Esophagus muscularis mucosa (tissue), 3 donors: Measurements from ENCODE around the gene MAP3K10.

Source experiments
- POLR2A ChIP-seq: fragments of 450-650 bp; IDR thresholded peaks from one replicate; pipeline ENCODE4 v1.6.1; 2017; ENCODE audit warnings: antibody characterized with exemption, moderate library complexity, mild to moderate bottlenecking, low read depth
- POLR2AphosphoS5 ChIP-seq, 2 donors: sonication (generic); formaldehyde crosslinking; IDR thresholded peaks; one replicate each; pipeline ENCODE4 v1.6.1; 2017; ENCODE audit warnings: antibody characterized with exemption in 2 of 2
- TF ChIP-seq, protein P1 (sequence below), 3 experiments: fragments of 200-600 bp in 2 of 3; fragments of 450-650 bp in 1 of 3; sonication (generic) in 2 of 3; IDR thresholded peaks; one replicate each; pipeline ENCODE4 v1.5.1; 2017 to 2019; ENCODE audit warnings: antibody characterized with exemption in 3 of 3, mild to moderate bottlenecking in 2 of 3, moderate library complexity in 1 of 3

DNA sequence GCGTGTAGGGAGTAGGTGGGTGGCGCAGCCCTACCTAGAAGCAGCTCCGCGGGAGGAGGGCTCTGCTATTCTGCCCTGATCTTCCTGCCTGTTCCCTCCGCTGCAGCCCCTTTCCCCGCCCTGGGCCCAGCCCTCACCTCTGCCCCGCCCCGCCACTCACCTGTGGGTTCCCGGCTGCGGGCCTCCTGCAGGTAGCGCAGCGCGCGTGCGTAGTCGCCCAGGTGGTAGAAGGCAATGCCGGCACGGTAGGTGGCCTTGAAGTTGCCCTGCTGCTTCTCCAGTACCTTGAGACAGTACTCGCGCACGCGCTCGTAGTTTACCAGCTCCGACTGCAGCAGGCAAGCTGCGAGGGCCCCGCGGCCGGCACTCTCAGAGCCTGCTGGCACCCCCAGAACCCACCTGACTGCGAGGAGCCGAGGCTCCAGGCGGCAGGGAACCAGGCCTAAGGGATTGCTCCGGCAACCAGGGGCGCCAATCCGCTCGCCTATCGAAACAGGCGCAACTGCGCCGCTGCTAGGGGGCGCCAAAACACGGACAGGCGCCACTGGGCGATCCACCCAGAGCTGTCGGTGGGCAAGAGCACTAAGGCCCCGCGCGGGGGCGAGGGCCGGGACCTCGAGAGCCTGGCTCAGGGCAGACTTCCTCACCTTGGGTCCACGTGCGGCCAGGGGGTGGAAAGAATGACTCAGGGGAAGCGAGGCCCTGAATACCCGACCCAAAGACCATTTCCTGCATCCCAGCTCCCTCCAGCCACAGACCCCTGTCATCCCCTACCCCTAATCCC lies 26.0 kb downstream of the MAP3K10 start:
- TF ChIP-seq POLR2AphosphoS5 (IDR thresholded peaks at IDR 0.05) = no peak
- TF ChIP-seq, protein P1, sequence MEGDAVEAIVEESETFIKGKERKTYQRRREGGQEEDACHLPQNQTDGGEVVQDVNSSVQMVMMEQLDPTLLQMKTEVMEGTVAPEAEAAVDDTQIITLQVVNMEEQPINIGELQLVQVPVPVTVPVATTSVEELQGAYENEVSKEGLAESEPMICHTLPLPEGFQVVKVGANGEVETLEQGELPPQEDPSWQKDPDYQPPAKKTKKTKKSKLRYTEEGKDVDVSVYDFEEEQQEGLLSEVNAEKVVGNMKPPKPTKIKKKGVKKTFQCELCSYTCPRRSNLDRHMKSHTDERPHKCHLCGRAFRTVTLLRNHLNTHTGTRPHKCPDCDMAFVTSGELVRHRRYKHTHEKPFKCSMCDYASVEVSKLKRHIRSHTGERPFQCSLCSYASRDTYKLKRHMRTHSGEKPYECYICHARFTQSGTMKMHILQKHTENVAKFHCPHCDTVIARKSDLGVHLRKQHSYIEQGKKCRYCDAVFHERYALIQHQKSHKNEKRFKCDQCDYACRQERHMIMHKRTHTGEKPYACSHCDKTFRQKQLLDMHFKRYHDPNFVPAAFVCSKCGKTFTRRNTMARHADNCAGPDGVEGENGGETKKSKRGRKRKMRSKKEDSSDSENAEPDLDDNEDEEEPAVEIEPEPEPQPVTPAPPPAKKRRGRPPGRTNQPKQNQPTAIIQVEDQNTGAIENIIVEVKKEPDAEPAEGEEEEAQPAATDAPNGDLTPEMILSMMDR (IDR thresholded peaks at IDR 0.05) = peak in 1 of 3 experiments; percentile 29
- TF ChIP-seq POLR2A = no peak
